ENCODE data around the gene RHOB.
A peak's percentile ranks its signal among the peaks of the same experiment; 100 is the strongest.
"Not testable (repeated sequence)": the region's sequence is repeated elsewhere in the genome, so short reads cannot be mapped to it uniquely, and the experiment has no call there.

Gene RHOB

GRCh38 chr2:20446917-20447436 is at the start of gene RHOB:
Gene RHOB (plus strand): TSS chr2:20447074. CDS start chr2:20447466, 392 bp downstream.
- peak; percentile 88 for DNase-seq

GRCh38 chr2:20397811-20398447 is 48.9 kb upstream of the RHOB start:
- DNase-seq = no peak

DNA sequence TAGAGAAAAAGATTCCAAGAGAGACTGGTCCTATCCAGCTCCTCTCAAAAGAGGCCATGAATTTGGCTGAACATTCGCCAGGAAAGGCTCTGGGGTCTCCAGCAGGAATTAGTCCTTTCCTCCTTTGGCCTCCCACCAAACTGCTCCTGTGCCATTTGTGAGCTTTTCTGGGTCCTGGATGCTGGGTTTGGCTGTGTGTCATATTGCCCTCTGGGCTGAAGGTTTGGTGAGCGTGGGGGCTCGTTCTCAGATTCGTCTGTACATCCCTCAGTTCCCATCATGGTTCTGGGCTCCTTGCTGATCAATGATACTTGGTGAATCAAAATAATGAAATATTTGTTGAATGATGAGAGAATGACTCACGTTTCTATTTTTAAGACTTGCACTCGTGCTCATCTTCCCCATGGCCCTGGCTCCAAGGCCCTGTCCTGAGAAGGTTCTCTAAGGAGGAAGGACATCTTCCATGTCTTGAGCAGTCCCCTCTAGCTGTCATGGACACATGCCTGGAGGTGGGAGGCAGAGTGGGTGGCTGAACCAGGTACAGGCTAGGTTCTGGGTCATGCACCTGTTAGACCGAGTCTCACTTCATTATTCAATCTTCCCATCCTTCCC is 47.8 kb upstream of the RHOB start:
- DNase-seq = no peak

- DNase-seq = no peak
Measured at GRCh38 chr2:20400306-20400705, 46.6 kb upstream of the RHOB start.

DNA sequence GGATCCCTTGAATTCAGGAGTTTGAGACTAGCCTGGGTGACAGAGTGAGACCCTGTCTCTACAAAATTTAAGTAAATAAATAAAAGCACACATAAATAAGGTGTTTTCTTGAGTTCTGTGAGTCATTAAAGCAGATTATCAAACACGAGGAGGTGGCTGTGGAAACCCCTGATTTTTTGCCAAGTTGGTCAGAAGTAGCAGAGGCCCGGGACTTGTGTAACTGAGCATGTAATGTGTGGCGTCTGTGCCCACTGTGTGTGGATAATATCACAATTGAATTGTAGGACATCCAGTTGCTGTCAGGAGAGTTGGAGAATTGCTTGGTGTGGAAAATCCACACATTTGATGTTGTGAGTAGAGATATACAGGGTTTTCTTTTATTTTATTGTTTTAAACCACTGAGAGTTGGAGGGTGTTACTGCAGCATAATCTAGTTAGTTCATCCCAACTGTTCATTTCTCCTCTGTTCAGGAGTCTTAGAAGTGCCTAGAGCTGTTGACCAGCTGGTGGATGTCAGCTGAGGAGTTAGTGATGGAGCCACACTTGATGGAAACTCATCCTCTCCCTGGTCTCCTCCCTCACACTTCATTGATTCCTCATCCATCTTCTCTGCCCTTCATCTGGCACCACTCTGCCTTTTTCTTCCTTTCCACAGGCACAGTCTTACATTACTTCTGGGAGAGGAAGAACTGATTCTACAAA is 45.9 kb upstream of the RHOB start:
- no peak for DNase-seq

DNA sequence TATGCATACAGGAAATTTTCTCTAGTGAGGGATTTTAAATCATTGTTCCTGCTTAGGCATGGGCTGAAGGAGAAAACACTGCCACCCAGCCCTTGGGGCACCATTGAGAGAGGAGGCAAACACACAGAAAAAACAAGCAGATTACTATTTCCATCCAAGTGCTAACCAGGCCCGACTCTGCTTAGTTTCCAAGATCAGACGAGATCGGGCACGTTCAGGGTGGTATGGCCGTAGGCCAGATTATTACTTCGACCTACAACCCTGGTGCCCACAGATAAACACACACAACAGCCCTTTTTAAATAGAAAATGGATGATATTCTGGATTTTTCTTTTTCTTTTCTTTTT is 45.4 kb upstream of the RHOB start:
- no peak for DNase-seq

GRCh38 chr2:20403774-20404312 is 43.0 kb upstream of the RHOB start:
- no peak for DNase-seq

DNA sequence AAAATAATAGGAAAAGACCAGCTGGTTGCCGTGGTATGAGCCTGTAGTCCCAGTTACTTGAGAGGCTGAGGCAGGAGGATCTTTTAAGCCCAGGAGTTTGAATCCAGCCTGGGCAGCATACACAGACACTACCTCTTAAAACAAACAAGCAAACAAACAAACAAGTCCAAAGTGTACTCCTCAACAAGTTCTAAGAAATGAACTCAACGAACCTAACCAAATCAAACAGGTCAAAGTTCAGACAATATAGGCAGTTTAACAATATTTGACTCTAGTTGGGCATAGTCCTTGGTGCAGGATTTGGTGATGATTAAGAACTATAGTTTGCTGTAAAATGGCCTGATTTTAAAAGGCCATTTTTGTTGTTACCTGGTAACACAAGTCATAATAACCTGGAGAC is 41.9 kb upstream of the RHOB start:
- DNase-seq = no peak

DNA sequence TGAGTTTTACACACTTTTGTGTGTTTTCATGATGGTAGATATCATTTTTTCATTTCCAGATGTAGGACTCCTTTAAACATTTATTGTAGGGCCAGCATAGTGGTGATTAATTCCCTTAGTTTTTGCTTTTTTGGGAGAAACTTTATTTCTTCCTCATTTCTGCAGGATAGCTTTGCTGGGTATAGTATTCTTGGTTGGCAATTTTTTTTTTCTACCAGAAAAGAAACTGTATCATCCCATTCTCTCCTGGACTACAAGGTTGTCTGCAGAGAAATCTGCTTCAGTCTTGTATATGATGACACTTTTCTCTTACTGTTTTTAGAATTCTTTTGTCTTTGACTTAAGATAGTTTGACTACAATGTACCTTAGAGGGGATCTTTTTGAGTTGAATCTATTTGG is 37.8 kb upstream of the RHOB start:
- no peak for DNase-seq

DNA sequence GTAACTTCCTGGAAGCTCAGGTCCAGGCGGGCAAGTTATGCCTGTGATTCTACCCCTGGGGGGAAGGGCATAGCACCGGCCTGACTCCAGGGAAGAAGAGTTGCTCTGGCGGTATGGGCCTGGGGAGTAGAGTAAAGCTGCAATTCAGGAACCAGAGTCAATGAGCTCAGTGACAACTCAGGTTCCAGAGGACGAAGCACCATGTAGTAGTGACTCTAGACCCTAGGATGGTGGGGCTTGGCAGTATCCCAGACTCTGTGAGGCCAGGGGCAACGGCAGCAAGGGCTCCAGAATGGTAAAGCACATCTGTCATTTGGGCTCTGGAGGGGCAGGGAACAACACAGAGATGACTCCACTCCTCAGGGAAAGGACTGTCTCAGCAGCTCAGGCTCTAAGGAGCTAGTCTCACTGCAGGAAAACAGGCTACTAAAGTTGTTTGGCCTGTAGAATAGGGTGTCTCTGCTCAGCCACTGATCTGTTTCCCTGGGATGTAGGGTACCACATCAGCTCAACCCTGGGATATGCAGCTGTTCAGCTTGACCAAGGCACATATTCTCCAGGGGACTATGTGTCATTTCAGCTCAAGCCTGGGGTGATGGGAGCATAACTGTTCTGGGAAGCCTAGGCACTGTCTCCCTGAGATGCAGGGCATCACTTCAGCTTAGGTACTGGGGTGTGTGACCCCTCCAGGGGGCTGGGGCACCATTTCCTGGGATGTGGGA is 36.2 kb upstream of the RHOB start:
- DNase-seq = no peak

- peak; percentile 73 for DNase-seq
Measured at GRCh38 chr2:20411361-20411894, 35.4 kb upstream of the RHOB start.

GRCh38 chr2:20414806-20415205 is 32.1 kb upstream of the RHOB start:
- no peak for DNase-seq

- no peak for DNase-seq
Measured at GRCh38 chr2:20415511-20415918, 31.4 kb upstream of the RHOB start.

GRCh38 chr2:20416723-20417122 is 30.2 kb upstream of the RHOB start:
- DNase-seq = no peak

- not testable (repeated sequence) for DNase-seq
Measured at GRCh38 chr2:20417230-20417821, 29.5 kb upstream of the RHOB start.

GRCh38 chr2:20418519-20418918 is 28.4 kb upstream of the RHOB start:
- no peak for DNase-seq

DNA sequence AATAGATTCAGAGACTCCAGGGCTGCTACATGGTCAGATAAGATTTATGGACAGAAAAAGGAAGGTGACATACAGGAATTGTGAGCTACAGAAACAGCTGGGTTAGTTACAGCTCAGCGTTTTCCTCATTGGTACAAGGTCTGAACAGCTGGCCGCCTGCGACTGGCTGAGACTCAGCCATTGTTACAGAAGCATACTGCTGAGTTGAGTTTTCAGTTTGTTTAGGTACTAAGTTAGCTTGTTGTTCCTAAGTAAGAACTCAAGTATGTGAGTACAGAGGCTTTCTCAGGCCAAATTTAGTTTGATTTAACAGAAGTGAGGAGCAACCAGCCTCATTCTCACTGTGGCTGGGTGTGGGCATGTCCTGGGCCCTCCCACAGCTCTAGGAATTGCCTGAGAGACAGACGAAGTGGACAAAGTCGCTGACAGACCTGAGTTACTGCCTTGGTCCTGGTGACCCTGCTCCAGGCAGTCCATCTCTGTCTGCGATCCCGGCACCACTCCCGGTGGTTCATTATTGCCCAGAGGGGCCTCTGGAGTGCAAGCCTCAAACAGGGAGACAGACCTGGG is 27.8 kb upstream of the RHOB start:
- DNase-seq = no peak

DNA sequence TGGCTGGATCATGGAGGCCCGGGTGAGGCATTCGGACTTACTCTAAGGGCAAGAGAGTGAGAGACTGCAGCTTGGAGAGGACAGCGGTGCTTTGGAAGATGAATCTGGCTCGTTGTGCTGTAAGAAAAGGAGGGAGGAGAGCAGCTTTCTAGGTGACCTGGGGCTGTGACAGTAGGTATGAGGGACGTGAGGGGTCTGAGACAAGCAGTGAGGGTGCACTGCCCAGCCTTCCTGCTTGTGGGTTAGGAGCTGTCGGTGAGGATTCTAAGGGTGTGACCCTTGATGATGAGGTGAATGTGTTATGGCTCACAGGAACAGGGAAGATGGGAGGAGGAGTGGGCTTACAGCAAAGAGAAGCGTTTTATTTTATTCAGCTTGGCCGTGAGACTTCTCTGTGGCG is 27.1 kb upstream of the RHOB start:
- no peak for DNase-seq

- no peak for DNase-seq
Measured at GRCh38 chr2:20421336-20421987, 25.4 kb upstream of the RHOB start.

DNA sequence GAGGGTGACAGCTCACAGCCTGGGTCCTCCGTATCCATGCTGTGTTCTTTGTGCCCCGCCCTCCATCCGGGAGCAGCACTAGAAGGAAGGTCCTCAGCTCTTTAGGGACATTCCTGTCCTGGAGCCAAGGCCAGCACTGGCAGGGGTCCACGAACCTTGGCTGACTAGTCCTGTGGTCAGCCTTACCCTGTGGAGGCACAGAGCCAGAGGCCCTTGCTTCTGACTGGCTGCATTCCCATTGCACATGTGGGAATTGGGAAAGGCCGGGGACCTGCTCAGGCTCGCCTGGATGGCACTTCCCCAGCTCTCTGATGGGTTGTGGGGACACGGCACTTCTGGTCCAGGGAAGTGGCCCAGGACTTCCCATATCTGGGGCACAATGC is 24.9 kb upstream of the RHOB start:
- no peak for DNase-seq

GRCh38 chr2:20422402-20423271 is 24.2 kb upstream of the RHOB start:
- peak; percentile 4 for DNase-seq

Measured in CD4-positive, alpha-beta T cell treated with Interleukin-17A for 4 hours (primary cell).